T follicular helper cell (primary cell): ENCODE measurements around the gene COL5A2.

Source experiments
- DNase-seq: peaks from one replicate; pipeline ENCODE4 v3.0.0-alpha.2; 2020; ENCODE audit warnings: low read depth

The COL5A2 gene

DNA sequence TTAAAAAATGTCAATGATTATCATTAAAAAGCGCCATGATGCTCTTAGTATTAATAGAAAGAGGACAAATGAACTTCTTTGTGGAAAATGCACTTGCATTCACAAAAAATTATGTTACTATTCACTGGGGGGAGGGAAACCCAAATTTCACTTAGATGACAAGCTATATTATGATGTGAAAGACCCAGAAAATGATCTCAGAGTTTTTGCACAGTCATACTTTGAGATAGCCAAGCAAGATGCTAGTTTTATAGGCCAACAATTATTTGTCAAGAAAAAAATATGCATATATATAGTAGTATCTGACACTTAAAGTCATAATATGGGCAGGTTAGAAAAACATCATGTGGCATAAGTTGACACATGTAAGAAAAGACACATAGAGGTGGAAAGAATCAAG, 31.6 kb downstream of the COL5A2 start:
- no peak for DNase-seq

DNA sequence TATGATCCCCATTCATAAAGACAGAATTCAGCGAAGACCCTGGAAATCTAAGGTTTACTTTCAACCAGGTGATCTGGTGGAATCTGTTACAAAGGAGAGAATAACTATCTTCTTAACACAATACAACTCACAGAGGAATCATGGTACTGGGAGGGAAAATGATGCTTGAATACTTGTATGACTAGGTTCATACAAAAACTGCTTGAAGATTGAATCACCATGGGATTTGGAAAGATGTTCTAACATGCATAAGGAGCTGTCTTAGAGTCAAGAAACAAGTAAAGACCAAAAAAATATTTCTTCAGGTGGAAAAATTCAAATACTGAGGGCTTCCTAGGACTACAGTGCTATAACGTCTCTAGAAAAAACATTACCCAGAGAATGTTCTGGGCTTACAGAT, 32.2 kb downstream of the COL5A2 start:
- DNase-seq = no peak

DNA sequence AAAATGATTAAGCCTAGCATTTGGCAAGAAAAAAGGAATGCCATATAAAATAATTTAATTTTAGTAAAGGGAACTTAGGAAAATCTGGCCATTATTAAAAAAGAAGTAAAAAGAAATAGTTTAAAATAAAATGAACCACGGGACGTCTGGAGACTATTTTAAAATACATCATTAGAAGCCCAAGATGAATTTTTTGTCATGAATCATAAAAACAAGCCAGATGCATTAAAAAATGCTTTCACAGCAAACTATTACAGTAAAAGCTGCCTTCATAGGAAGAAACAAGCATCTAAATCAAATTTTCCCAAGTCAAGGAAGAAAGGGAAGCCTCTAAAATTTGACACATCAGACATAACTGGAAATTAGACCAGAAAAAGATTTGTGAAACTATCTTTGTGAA, 33.0 kb downstream of the COL5A2 start:
- DNase-seq = no peak

DNA sequence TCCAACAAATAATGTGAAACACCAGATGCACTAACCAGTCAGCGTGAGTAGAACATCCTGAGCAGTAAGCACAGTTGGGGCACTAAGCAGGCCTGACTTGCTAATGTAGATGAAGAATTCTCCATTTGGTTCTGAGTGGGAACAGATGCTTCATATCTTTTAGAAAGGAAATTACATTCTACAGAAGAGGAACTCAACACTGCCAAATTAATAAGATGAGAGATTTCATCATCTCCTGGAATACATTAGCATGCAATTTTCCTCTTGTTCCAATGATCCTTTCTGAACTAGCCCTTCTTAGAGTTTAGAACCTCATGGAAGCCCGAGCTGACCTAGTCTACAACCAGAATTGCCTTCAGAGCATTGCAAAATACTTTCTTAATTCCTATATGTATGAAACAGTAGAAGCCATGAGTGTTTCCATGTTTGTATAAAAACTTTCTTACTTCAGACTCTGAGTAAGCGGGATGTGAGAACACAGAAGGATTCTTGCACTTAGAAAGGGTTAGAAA, 34.8 kb downstream of the COL5A2 start:
- no peak for DNase-seq

DNA sequence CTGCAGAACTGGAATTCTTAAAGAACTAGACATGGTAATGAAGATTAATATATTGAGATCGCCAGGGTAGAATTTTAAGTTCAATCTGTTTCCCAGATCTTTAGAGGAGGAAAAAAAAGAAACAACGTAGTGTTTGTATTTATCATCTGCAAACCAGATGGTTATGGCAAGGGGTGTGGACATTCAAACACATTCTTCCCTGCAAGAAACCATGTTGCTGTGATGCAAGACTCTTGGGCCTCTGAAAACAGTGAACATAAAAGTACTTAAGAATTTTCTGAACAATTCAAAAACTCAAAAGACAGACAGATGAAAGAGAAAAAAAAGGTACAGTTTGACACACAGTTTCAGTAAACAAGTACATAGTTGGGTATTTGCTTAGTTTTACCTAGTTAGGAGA, 35.6 kb downstream of the COL5A2 start:
- DNase-seq = no peak

DNA sequence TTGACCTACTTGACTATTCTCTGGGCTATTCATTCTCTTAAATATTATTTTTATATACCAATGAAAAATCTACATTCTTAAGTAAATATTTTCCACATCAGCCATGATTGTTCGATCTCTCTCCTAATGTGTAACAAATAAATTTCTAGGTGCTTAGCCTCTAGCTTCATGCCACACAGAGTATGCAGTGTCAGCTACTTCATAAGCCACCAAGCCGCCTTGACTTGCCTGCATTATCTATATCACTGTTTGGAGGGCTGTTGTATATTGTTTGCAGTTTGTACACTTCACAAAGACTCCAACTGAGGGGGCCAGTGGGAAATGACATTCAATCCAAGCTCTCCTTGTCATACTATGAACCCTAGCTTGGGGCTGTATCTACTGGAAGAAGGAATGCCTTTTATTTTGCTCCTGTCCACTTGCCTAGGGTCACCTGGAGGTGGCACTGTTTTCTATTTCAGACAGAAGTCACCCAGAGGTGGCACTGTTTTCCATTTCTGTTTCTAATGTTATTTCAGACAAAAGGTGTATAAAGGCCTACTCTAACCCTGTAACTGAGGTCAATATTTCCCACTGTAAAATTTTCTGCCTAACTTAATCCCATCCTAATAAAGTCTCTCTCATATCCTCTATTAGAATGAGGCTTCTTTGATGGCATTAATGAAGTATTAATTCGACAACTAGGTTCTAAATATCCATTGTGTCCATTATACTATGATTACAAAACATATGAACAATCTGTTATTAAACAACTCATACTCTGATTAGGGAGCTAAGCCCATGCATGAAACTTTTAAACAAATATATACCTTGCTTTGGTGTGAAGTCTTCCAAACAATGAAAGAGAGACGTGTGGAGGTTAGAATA, 36.4 kb downstream of the COL5A2 start:
- DNase-seq = peak; percentile 18

DNA sequence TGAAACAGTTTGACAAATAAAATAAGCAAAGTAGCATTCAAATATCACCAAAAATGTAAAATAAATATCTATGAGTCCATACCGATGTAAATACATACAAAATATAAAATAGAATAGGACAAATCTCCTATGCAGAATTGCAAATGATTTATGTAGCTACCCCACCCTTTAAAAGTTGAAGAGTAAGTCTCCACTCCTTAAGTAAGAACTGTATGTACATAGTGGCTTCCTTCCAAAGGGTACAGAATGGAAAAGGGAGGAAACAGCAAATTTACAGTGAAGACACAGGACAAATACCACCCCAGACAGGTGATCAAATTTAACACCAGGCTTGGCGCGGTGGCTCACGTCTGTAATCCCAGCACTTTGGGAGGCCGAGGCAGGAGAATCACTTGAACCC, 40.8 kb downstream of the COL5A2 start:
- no peak for DNase-seq

DNA sequence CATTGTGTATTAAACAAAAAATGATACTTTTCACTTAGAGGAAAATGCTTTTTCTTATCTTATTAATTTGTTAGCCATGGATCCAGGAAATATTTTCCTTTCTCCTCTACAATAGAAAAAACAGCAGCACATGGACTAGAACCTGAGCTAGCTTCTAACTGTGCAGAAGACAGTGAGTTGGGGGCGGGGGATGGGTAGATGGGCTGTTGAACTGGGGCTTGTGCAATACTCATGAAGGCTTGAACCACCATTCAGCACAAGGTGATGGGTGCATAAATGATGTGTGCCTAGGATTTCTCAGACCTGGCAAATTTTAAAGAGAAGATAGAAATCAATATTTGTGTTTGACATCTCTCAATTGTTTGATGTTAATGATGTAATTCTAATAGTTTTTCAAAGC, 42.0 kb downstream of the COL5A2 start:
- DNase-seq = no peak

DNA sequence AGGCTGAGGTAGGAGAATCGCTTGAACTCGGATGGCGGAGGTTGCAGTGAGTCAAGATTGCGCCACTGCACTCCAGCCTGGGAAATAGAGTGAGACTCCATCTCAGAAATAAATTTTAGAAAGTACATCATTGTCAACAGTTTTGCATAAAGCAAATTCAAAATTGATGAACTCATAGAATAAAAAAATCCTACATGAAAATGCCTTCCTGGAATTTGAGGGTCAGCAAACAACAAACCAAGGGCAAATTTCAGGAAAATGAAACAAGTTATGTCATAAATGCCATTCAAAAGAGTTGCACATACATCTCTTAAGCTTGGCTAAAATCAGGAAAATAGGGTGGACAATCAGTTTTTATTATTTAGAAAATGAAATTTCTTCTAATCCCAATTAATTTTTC, 45.1 kb downstream of the COL5A2 start:
- DNase-seq = no peak

DNA sequence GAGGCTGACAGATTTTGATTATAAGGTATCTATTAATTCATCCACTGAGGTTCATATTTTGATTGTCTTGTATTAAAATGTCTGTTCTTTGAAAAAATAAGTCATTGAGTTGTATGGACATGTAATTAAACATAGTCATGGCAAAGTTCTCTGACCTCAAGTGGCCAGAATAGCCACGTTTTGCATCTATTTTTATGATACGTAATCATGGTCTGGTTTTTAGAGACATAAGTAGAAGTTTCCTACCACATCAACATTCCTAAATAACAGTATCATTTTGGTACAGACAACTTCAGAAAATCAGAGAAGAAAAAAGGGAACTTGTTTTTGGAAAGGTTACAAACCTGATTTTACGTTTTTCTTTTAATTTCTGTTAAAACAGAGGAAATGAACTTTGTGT, 47.6 kb downstream of the COL5A2 start:
- DNase-seq = no peak

DNA sequence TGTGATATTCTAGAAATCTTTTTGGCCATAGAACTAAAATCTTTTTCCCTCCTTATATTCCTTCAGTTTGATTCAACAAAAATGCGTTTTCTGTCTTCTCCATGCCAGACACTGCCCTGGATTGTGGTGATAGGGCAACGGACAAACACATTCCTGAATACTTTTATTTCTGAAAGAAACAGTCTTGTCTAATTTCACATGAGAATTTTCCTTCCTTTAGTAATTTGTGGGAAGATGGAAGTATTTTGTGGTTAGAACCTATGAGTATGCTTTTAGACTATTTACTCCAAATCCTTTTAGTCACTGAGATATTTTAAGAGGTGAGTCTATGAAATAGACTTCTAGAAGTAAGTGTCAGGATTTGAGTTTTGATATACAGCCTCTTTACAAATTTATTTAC, 49.6 kb downstream of the COL5A2 start:
- no peak for DNase-seq

DNA sequence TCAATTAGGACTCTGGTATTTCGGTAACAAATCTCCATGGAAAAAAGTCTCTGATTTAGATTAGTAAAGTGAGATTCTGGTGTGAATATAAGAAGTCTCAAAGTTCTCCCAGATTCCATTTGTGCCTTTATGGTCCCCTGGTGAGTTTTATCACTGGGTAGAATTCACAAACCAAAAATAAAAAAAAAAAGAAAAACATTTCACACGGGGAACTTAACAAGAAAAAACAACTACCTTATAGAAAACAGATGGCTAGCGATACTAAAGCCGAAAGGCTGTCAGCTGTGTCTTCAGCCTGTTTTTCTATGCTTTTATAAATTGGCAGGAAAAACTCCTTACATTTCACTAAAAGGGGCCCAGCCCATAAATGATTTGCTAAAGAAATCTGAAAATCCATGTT, 50.6 kb downstream of the COL5A2 start:
- DNase-seq = no peak

DNA sequence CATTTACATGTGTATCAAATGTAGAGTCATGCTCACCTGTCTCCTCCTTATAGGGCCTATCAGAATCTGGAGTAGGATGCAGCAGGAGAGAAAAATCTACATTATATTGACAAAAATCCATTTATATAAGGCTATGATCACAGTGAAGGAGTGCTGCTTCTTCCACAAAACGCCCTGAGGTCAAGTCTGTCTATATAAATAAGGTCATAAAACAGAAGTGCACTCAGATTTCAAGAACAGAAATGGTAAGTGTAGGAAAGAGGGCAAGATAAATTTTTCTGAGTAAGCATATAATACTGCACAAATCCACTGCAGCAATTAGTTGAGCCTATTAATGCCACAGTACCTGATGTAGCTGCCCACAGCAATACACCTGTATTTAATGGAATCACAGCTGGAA, 51.8 kb downstream of the COL5A2 start:
- DNase-seq = no peak

DNA sequence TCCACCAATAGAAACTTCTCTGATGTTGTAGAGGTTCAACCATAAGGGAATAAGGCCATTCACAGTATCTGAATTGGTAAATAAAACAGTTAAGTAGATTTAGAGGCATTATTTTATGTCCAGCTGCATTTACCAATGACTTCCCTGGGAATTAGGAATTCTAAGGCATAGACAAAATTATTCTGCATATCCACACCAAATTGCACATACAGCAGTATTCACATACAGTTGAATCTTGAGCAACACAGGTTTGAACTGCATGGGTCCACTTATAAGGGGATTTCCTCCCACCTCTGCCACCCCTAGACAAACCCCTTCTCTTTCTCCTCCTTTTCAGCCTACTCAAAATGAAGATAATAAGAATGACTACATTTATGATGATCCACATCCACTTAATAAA, 54.4 kb downstream of the COL5A2 start:
- DNase-seq = no peak

DNA sequence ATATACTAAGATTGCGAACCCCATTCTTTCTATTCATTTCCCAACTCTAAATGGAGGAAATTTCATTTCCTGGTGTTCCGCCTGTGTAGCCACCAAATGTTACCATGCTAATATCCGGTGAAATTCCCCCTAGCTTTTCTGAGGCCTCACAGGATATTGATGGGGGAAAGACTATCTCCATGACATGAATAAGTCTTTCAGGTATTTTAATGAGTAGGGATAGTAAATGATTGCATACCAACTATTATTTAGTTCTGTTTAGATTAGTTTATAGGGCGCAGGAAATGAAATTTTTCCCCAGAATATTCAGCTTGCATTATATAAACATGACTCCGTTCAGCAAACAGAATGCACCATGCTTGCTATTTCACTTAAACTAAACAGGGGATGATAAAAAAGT, 55.4 kb downstream of the COL5A2 start:
- no peak for DNase-seq

DNA sequence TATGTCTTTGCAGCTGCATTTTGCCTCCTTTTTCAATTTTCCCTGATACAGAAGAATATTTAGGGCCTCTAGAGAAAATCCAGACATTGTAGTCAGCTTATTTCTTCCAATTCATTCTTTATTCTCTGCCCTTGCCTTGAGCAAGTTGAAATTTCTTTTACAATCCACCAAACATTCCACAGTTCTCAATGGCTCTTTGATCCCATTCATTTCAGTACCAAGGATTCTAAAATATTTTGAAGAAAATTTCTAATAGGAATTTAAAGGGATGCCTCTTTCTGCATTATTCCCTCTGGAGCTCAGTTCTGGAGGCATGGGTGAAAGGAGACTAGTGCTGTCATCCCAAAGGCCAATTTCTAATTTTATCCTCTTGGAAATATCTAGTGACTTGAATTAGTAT, 61.2 kb downstream of the COL5A2 start:
- DNase-seq = no peak

DNA sequence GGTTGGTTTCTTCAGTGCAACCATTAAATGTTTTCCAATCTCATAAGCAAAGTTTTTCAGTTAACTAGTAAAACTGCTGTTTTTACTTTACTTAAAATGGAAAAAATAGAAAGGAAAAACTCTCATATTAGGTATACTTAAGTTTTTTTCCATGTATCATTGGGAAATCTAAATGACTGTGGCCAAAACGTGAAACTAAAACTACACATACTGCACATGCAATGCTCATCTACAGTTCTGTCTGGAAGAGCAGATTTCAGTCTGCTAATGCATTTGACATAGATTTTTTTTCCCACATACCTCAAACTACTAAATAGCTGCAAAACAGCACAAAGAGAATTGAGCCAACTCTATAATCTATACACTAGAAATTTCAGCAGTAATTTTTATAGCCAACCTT, 62.6 kb downstream of the COL5A2 start:
- DNase-seq = no peak

DNA sequence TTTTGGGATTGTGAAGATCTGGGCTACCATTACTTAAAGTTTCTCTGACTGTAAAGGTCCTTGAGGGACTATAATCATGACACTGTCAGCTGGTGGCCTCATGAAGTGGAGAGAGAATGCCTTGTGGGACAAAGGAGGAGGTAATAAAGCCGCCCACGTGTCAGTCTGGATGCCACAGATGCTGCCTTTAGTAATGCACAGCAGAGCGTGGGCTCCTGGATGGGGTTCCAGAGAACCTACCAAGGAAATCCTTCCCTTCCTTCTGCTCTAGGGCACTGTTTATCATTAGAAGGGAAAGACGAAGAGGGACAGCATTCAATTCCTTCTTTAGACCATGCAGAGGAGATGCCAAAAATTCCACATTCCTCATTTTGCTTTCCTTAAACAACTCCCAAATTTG, 63.5 kb downstream of the COL5A2 start:
- DNase-seq = no peak

DNA sequence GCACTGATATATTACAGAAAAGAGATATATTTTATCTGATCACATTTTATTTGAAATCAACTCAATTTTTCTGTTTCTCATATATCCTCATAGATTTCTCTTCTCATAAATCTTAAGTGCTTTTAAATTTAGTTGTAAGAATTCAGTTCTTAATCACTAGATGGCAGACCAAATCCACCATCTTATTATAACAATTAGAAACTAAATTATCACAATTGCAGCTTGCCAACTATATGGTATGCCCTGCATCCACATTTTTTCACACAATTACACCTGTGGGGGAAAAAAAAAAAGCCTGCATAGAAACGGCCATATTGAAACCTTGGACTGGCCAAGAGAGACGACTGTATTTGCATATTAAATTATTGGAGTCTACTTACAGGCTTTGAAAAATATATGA, 64.4 kb downstream of the COL5A2 start:
- no peak for DNase-seq

DNA sequence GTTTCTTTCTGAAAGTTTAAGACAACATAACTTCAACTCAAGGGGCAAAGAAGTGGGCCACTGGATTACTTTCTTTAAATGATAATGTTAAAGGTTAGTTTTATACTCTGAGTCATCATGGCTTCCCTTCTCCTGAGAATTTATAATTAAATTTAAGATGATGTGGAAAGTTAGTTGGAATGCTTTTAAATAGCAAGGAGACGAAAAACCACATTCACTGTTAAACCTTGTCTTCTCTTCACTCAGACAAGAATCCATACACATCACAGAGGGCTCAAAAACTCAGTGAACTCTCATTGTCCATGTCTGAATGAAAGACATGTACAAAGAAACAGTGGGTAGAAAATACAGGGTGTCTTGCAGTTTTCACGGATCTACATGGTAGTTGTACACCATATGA, 65.6 kb downstream of the COL5A2 start:
- no peak for DNase-seq

DNA sequence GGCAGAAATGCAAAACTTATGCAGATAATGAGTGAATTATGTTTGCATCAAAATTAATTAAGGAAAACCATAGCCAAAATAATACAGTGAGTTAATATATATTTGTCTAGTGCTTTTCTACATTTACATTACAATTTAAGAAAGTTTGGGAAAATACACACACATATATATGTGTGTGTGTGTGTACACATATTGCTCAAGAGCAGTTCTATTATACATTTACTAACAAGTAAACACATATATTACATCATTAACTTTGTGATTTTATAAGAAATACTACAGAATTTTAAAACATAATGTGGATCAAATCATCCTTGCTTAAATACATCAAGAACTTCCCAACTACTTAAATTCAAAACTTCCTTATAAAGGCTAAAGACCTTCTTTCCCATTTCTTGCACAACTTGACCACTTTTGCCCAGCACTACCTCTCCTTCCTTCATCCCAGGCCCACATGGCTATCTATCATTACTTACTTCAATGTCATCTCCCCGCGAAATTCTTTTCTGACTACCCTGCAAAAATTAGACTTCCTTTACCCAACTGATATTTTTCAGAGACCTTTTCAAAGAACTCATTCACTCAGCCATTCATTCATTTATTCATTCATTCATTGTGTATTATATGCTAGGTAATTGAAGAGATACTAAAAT, 68.4 kb downstream of the COL5A2 start:
- no peak for DNase-seq

DNA sequence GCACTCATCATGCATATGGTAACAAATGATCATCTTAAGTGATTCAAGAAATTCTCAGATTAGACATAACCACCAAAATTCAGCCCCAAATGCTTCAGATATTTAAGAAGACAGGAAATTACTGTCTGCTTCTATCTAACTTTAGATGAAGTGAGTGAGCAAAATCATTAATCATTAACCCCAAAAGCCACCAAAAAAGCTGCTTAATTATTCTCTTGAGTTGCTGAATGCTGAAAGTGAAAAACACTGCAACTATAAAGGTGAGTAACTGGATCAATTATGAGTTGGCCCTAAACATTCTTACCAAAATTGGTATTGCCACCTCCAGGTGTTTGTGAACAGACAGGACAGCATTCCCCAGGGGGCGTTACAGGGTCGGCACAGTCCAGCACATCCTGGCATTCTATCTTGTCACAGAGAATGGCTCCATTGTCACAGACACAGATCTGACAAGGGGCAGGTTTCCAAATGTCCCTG, 69.6 kb downstream of the COL5A2 start:
- DNase-seq = no peak

DNA sequence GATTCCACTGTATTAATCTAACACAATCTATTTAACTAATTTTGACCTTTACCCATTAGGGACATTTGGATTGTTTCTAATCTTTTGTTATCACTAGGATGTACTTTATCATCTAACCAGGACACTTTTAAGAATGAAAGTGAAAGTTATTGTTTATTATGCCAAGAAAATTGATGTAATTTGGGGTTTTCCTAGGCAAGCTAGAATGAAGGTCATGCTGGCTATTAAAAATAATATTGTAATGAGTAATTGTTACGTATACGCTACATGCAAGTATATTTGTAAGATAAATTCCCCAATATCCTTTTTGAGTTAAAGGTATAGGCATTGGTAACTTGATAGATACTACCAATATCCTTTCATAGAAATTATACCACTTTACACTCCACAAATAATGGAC, 74.6 kb downstream of the COL5A2 start:
- no peak for DNase-seq
